GM21381 (cell line): Measurements from ENCODE around the gene COMMD1.
"Not testable (repeated sequence)": the region's sequence is repeated elsewhere in the genome, so short reads cannot be mapped to it uniquely, and the experiment has no call there.

Experiments used
- ATAC-seq: cut with Tn5 transposase; IDR thresholded peaks from one replicate; pipeline ENCODE4 v1.9.1; 2021; ENCODE audit warnings: mild to moderate bottlenecking, moderate library complexity; ENCODE audit not compliant: unreplicated experiment

Gene COMMD1

GRCh38 chr2:62014102-62014501 lies 108.6 kb downstream of the COMMD1 start:
- ATAC-seq = no peak

GRCh38 chr2:62016957-62017356 lies 111.5 kb downstream of the COMMD1 start:
- ATAC-seq = no peak

- no peak for ATAC-seq
These were observed 124.4 kb downstream of the COMMD1 start for GRCh38 chr2:62029910-62030309.

GRCh38 chr2:62030902-62031301 lies 125.4 kb downstream of the COMMD1 start:
- ATAC-seq = no peak

GRCh38 chr2:62032096-62032495 lies 126.6 kb downstream of the COMMD1 start:
- no peak for ATAC-seq

- no peak for ATAC-seq
These were observed 129.2 kb downstream of the COMMD1 start for GRCh38 chr2:62034715-62035114.

- no peak for ATAC-seq
These were observed 130.8 kb downstream of the COMMD1 start for GRCh38 chr2:62036229-62036628.

- ATAC-seq = no peak
These were observed 131.3 kb downstream of the COMMD1 start for GRCh38 chr2:62036761-62037250.

GRCh38 chr2:62038975-62039771 lies 133.7 kb downstream of the COMMD1 start:
- ATAC-seq = peak; percentile 99

GRCh38 chr2:62040926-62041325 lies 135.5 kb downstream of the COMMD1 start:
- no peak for ATAC-seq

- ATAC-seq = not testable (repeated sequence)
These were observed 136.4 kb downstream of the COMMD1 start for GRCh38 chr2:62041701-62042385.

- no peak for ATAC-seq
These were observed 136.9 kb downstream of the COMMD1 start for GRCh38 chr2:62042400-62042799.

- no peak for ATAC-seq
These were observed 137.5 kb downstream of the COMMD1 start for GRCh38 chr2:62042944-62043343.

- ATAC-seq = no peak
These were observed 139.6 kb downstream of the COMMD1 start for GRCh38 chr2:62045017-62045543.

GRCh38 chr2:62046141-62046540 lies 140.7 kb downstream of the COMMD1 start:
- ATAC-seq = no peak

GRCh38 chr2:62050456-62051045 lies 145.1 kb downstream of the COMMD1 start:
- ATAC-seq = no peak

GRCh38 chr2:62054029-62054791 lies 148.7 kb downstream of the COMMD1 start:
- no peak for ATAC-seq

GRCh38 chr2:62054916-62055450 lies 149.5 kb downstream of the COMMD1 start:
- ATAC-seq = no peak

- ATAC-seq = no peak
These were observed 150.4 kb downstream of the COMMD1 start for GRCh38 chr2:62055724-62056336.

- no peak for ATAC-seq
These were observed 150.9 kb downstream of the COMMD1 start for GRCh38 chr2:62056341-62056740.
